H1 (cell line): ENCODE measurements around the gene NAPA. TPM values are rescaled to one million over a fixed set of nuclear protein-coding genes. Genes with fewer than 3 reads are reported as not detected.

Source experiments
- RXRA ChIP-seq: IDR thresholded peaks from 2 replicates; pipeline ENCODE4 v1.6.1; 2011; ENCODE audit warnings: low read depth, mild to moderate bottlenecking, low read length, moderate library complexity; ENCODE audit not compliant: insufficient read depth
- SP1 ChIP-seq: IDR thresholded peaks from 2 replicates; pipeline ENCODE4 v1.6.1; 2011; ENCODE audit warnings: low read depth, low read length
- TEAD4 ChIP-seq: IDR thresholded peaks from 2 replicates; pipeline ENCODE4 v1.6.1; 2012; ENCODE audit warnings: low read depth, low read length, inconsistent platforms, mixed read lengths
- ZNF274 ChIP-seq: IDR thresholded peaks from 2 replicates; pipeline ENCODE4 v1.7.0; 2012; ENCODE audit warnings: low read length, borderline replicate concordance; ENCODE audit errors: extremely low read depth
- polyA plus RNA-seq, 7 experiments: library from polyadenylated mRNA; depleted of rRNA in 3 of 7; stranded (reverse) in 5 of 7; unstranded in 2 of 7; fragments of >200 nt in 5 of 7; fragments of 200-250 nt in 2 of 7; gene quantifications; 1 replicate in 5 of 7; 2 replicates in 1 of 7; 4 replicates in 1 of 7; pipeline versions ENCODE4 v1.2.1 to v1.2.3, GENCODE V29; 2011 to 2013; ENCODE audit warnings: missing spikeins in 2 of 7, mixed read lengths in 2 of 7
- total RNA-seq: library from RNA; stranded (reverse); fragmentation: NEBNext Ultra II Directional; extraction: Animal tissue kit (Norgen Biotek cat#: 25700); gene quantifications from 2 replicates; pipeline ENCODE4 v1.2.1, GENCODE V29; 2021

Gene NAPA
- total and polyA plus RNA-seq, 2 of the 8 experiments (the other 6 are each of a cell fraction or from before 2014, with no cell fraction given): 58.5 to 78.2 TPM

GRCh38 chr19:47490031-47490430, 24.8 kb downstream of the NAPA start (continued):
- TF ChIP-seq TEAD4: no peak
- TF ChIP-seq ZNF274: no peak
- TF ChIP-seq SP1: no peak
- TF ChIP-seq RXRA: no peak
- TF ChIP-seq, all 59 proteins: peak for 0
